Hematopoietic multipotent progenitor cell treated with erythropoietin and hydrocortisone succinate and interleukin-3 and kit ligand, for 15 days (in vitro differentiated cells): ENCODE results near the gene GRID2IP.
A peak's percentile ranks its signal among the peaks of the same experiment; 100 is the strongest.
"Not testable (repeated sequence)": the region's sequence is repeated elsewhere in the genome, so short reads cannot be mapped to it uniquely, and the experiment has no call there.

Experiments
- DNase-seq: peaks from one replicate; pipeline ENCODE4 v3.0.0-alpha.2; 2015; ENCODE audit warnings: low spot score

Gene GRID2IP

GRCh38 chr7:6487184-6487545 is 64.1 kb downstream of the GRID2IP start:
- no peak for DNase-seq

DNA sequence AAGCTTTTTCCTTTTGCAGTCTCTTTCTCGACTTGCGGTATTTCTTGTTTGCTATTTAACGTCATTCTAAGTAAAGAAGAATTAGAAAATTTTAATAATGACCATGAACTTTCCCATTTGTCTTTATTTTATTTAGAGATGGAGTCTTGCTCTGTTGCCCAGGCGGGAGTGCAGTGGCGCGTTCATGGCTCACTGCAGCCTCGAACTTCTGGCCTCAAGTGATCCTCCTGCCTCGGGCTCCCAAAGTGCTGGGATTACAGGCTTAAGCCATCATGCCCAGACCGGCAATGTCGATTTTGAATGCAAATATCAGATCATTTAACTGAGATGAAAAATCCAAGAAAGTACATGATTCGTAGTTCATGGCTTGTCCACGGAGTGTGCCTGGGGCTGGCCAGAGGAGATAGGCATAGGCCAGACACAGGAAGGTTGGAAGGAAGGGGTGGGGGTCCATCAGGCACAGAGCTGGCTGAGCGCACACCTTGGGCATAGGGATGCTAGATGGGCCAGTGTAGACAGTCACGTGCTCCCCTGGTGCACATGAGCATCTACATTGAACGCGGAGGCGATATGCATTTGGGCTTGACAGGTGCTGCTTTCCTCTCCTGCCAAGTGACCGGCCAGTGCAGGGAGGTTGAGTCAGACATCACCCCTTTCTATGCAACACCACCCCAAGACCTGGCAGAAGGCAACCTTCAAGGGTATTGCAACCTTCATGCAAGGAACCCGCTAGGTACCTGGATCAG is 64.7 kb downstream of the GRID2IP start:
- DNase-seq: no peak

GRCh38 chr7:6482743-6483119 is 68.5 kb downstream of the GRID2IP start:
- DNase-seq: no peak

GRCh38 chr7:6482307-6482706 is 69.0 kb downstream of the GRID2IP start:
- no peak for DNase-seq

DNA sequence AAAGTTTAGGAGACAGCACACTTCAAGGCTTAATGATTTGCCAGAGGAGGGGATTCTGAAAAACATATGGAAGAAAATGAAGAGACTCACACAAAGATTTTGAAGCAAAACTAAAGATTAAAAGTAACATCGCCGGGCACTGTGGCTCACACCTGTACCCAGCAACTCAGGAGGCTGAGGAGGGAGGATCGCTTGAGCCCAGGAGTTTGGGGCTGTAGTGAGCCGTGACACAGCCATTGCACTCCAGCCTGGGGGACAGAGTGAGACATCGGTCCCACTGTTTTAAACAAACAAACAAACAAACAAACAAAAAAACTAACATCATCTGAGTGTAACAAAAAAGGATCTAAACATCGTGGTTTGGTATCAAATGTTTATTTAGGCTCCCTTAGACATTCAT is 69.8 kb downstream of the GRID2IP start:
- DNase-seq: no peak

GRCh38 chr7:6480323-6480660 is 71.0 kb downstream of the GRID2IP start:
- no peak for DNase-seq

GRCh38 chr7:6479067-6479466 is 72.2 kb downstream of the GRID2IP start:
- DNase-seq: no peak

DNA sequence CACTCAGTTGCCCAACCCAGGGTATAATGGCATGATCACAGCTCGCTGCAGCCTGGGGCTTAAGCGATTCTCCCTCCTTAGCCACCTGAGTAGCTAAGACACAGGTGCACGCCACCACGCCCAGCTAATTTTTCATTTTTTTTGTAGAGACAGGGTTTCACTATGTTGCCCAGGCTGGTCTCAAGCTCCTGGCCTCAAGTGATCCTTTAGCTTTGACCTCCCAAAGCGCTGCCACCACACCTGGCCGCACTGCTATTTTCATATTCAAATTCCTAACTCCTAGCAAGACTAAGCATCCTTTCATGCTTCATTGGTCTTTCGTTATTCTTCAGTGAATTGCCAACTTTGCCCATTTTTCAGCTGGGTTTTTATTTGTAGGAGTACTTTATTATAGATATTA is 73.1 kb downstream of the GRID2IP start:
- no peak for DNase-seq

- no peak for DNase-seq
Observed at GRCh38 chr7:6477318-6477660, 74.0 kb downstream of the GRID2IP start.

DNA sequence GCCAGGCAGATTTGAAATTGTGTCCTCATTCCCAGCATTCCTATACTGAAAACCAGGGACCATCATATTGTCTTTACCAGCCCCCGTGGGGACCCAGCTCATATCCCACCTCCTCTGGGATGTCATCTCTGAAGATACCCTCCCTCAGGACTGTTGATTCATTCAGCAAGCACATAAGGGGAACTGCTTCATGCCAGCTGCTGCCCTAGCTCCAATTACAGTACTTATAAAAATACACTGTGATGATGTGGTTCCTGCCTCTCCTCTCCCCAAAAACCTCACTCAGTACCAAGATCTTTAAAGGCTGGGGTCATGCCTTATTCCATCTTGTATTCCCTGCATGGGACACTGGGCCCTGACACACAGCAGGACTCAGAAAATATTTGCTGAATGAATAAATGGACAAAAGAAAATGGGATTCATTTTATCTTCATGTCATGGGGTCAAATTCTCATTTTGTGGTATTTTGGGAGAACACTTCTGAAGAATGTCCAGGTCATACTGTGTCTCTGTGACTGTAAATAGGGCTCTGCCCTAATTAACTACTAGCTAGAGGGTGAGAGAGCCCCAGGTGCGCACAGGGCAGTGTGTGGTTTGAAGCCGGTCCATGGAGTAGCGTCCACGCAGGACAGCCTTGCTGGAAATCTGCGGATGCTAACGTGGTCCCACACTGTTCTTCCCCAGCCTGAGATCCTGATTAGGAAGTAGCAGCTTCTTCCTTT is 74.5 kb downstream of the GRID2IP start:
- DNase-seq: no peak

DNA sequence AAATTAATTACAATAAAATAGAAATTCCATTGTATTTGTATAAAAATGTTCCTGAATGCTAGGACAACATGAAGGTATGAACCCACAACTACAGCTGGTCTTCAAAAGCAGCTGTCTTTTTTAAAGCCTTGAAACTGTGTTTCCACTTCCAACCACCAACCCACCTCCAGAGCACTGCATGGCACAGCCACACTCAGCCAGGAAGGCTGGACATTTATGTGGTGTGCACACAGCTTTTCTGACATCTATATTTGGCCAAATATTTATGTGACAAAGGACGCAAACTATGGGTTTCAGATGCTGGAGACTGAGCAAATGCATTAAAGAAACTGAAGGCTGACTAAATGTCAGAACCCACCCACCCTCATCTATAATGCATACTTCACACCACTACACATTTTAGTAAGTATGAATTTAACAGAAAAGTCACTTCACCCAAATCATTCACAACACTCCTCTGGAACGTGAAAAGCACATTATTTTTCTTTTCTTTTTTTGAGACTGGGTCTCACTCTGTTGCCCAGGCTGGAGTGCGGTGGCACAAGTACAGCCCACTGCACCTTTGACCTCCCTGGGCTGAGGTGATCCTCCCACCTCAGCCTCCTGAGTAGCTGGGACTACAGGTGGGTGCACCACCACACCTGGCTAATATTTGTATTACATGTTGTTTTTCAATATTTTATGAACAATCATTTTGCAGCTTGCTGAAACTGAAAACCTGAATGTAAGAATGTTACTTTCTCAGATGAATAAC is 75.7 kb downstream of the GRID2IP start:
- no peak for DNase-seq

DNA sequence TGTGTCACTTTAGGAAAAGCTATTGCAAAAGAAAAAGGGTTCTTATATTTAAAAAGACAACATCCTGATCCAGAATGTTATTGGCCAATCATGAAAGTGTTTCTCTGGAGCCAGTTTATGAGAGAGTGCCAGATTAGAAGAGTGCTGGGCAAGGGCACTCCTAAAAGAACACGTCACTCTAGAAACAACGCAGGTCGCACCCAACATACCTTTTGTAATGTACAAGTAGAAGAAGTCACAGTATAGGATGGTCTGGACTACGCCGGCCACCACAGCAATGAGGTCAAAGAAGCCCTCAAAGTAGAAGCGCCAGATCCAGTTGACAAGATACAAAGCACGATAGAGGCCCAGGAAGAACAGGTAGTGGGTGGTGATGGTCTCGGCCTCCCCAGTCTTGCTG is 85.4 kb downstream of the GRID2IP start:
- DNase-seq: no peak

- DNase-seq: not testable (repeated sequence)
Observed at GRCh38 chr7:6463609-6464008, 87.7 kb downstream of the GRID2IP start.

GRCh38 chr7:6461946-6462550 is 89.2 kb downstream of the GRID2IP start:
- no peak for DNase-seq

GRCh38 chr7:6460990-6461584 is 90.2 kb downstream of the GRID2IP start:
- DNase-seq: no peak

DNA sequence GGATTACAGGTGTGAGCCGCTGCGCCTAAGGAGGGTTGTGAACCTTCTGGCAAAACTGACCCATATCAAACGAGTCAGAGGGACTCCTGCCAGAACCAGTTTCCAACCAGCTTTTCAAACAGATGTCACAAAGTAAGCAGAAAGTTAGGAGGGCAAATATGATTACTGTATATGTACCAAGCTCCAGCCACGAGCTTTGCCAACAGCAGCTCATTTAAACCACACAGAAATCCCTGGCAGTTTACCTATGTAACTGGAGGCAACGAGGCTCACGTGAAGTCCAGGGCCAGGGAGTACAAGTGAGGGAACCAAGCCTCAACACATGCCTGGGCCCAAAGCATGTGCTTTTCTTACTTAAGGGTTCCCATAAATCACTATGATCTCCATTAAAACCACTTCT is 91.0 kb downstream of the GRID2IP start:
- DNase-seq: no peak

DNA sequence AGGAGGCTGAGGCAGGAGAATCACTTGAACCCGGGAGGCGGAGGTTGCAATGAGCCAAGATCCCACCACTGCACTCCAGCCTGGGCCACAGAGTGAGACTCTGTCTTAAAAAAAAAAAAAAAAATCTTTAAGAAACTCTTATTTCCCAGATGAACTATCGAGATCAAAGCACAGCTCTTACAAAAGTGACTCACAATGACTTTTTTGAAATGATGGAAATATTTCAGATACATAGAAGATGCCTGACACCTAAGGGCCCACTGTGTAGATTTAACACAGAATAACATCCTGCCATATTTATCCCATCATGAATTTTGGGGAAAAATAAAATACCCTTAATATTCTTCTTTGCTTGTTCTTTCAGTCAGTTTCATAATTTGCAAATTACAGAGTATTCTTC is 92.6 kb downstream of the GRID2IP start:
- DNase-seq: not testable (repeated sequence)

- DNase-seq: no peak
Observed at GRCh38 chr7:6453734-6454133, 97.5 kb downstream of the GRID2IP start.

DNA sequence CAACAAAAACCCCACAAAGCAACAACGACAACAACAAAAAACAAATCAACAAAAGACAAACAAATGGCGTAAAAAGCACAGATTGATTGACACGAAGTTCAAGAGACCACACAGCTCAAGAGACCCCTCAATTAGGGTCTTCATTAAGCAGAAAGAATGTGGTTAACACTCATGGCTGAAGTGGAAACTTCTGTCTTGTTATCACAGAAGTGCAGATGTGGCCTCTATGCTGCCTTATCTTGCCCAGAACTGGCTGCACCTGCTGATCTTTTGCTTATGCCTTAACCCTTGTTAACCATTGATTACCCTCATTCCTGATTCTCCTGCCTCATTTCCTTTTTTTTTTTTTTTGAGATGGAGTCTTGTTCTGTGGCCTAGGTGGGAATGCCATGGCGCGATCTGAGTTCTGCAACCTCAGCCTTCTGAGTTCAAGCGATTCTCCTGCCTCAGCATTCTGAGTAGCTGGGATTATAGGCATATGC is 100.0 kb downstream of the GRID2IP start:
- DNase-seq: peak; percentile 84

DNA sequence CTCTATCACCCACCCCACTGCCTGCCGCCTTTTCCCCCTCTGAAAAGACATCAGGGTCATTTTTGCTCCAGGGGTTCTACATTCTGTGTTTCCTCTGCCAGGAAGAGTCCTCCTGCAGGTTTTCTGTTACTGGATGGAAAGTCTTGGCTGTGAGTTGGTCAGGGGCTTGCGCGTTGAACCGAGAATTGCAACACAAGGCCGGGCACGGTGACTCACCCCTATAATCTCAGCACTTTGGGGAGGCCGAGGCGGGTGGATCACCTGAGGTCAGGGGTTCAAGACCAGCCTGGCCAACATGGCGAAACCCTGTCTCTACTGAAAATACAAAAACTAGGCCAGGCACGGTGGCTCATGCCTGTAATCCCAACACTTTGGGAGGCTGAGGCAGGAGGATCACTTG is 100.7 kb downstream of the GRID2IP start:
- DNase-seq: not testable (repeated sequence)

DNA sequence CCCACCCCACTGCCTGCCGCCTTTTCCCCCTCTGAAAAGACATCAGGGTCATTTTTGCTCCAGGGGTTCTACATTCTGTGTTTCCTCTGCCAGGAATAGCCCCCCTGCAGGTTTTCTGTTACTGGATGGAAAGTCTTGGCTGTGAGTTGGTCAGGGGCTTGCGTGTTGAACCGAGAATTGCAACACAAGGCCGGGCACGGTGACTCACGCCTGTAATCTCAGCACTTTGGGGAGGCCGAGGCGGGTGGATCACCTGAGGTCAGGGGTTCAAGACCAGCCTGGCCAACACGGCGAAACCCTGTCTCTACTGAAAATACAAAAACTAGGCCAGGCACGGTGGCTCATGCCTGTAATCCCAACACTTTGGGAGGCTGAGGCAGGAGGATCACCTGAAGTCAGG is 101.4 kb downstream of the GRID2IP start:
- DNase-seq: not testable (repeated sequence)

- DNase-seq: peak; percentile 58
Observed at GRCh38 chr7:6448943-6449543, 102.2 kb downstream of the GRID2IP start.
